Neuronal stem cell (in vitro differentiated cells): Measurements from ENCODE around the gene TNK1.

Source experiments
- DNase-seq: peaks from one replicate; pipeline ENCODE4 v3.0.0-alpha.2; 2013; ENCODE audit warnings: low spot score
- H2AFZ ChIP-seq: one replicate; pipeline ENCODE4 v1.6.1; 2013; ENCODE audit warnings: mild to moderate bottlenecking, low read length, inconsistent platforms
- H2AK5ac ChIP-seq: 2 replicates; pipeline ENCODE4 v1.6.1; 2013; ENCODE audit warnings: low read depth, mild to moderate bottlenecking, inconsistent platforms, low read length, moderate library complexity, mixed read lengths
- H2BK120ac ChIP-seq: 2 replicates; pipeline ENCODE4 v1.6.1; 2013; ENCODE audit warnings: low read depth, mild to moderate bottlenecking, inconsistent platforms, low read length, moderate library complexity, mixed read lengths
- H2BK12ac ChIP-seq: one replicate; pipeline ENCODE4 v1.6.1; 2013; ENCODE audit warnings: low read length, inconsistent platforms
- H2BK15ac ChIP-seq: 2 replicates; pipeline ENCODE4 v1.6.1; 2013; ENCODE audit warnings: mild to moderate bottlenecking, low read length, inconsistent platforms, mixed read lengths
- H2BK5ac ChIP-seq: one replicate; pipeline ENCODE4 v1.6.1; 2013; ENCODE audit warnings: inconsistent platforms, mild to moderate bottlenecking, low read length, moderate library complexity
- H3K14ac ChIP-seq: one replicate; pipeline ENCODE4 v1.6.1; 2013; ENCODE audit warnings: low read length, inconsistent platforms
- H3K18ac ChIP-seq: 2 replicates; pipeline ENCODE4 v1.6.1; 2013; ENCODE audit warnings: low read length, inconsistent platforms
- H3K23ac ChIP-seq: 2 replicates; pipeline ENCODE4 v1.6.1; 2013; ENCODE audit warnings: low read depth, mild to moderate bottlenecking, mixed read lengths, low read length, inconsistent platforms; ENCODE audit not compliant: poor library complexity
- H3K27ac ChIP-seq: replicated peaks from 3 replicates; pipeline ENCODE4 v1.5.1; 2013; ENCODE audit warnings: low read length, inconsistent platforms
- H3K27me3 ChIP-seq, 3 experiments: 2 replicates each; pipeline ENCODE4 v1.6.1; 2013; ENCODE audit warnings: low read length in 3 of 3, mild to moderate bottlenecking in 2 of 3, inconsistent platforms in 1 of 3, low read depth in 1 of 3, mixed read lengths in 1 of 3, moderate library complexity in 1 of 3; ENCODE audit not compliant: control insufficient read depth in 3 of 3, insufficient read depth in 3 of 3
- H3K36me3 ChIP-seq, 2 donors: replicated peaks in 1 of 2; 2 replicates each; pipeline ENCODE4 v1.6.1; 2013; ENCODE audit warnings: low read length in 2 of 2; ENCODE audit not compliant: control insufficient read depth in 2 of 2, insufficient read depth in 2 of 2
- H3K4ac ChIP-seq: 2 replicates; pipeline ENCODE4 v1.6.1; 2013; ENCODE audit warnings: inconsistent platforms, mild to moderate bottlenecking, low read length, moderate library complexity
- H3K4me1 ChIP-seq, 2 donors: 1 replicate in 1 of 2; 2 replicates in 1 of 2; pipeline ENCODE4 v1.6.1; 2013; ENCODE audit warnings: low read length in 2 of 2, low read depth in 1 of 2; ENCODE audit not compliant: control insufficient read depth in 2 of 2, insufficient read depth in 1 of 2
- H3K4me2 ChIP-seq: one replicate; pipeline ENCODE4 v1.6.1; 2013; ENCODE audit warnings: mild to moderate bottlenecking, low read length, inconsistent platforms; ENCODE audit not compliant: insufficient read depth, poor library complexity, severe bottlenecking
- H3K4me3 ChIP-seq, 2 donors: 2 replicates each; pipeline ENCODE4 v1.5.1; 2013; ENCODE audit warnings: low read length in 2 of 2, mild to moderate bottlenecking in 2 of 2, inconsistent platforms in 1 of 2, moderate library complexity in 1 of 2
- H3K79me1 ChIP-seq: one replicate; pipeline ENCODE4 v1.6.1; 2013; ENCODE audit warnings: low read depth, mild to moderate bottlenecking, inconsistent platforms, low read length, moderate library complexity
- H3K9ac ChIP-seq: one replicate; pipeline ENCODE4 v1.6.1; 2013; ENCODE audit warnings: mild to moderate bottlenecking, low read depth, low read length, inconsistent platforms; ENCODE audit not compliant: poor library complexity
- H3K9me3 ChIP-seq, 2 donors: replicated peaks in 1 of 2; 2 replicates each; pipeline versions ENCODE3 to v1.6.1; 2013; ENCODE audit warnings: low read length in 2 of 2, mild to moderate bottlenecking in 2 of 2, inconsistent platforms in 1 of 2, low read depth in 1 of 2, mixed read lengths in 1 of 2, moderate library complexity in 1 of 2; ENCODE audit not compliant: control insufficient read depth in 2 of 2, insufficient read depth in 1 of 2
- H4K8ac ChIP-seq: one replicate; pipeline ENCODE4 v1.6.1; 2013; ENCODE audit warnings: low read depth, mild to moderate bottlenecking, inconsistent platforms, low read length, moderate library complexity
- H4K91ac ChIP-seq: one replicate; pipeline ENCODE4 v1.6.1; 2013; ENCODE audit warnings: low read length, low read depth, mild to moderate bottlenecking, inconsistent platforms; ENCODE audit not compliant: poor library complexity
- WGBS, 2 donors: extraction: QIAGEN DNeasy Blood & Tissue Kit; methylation state at CpG; one replicate each; pipeline ENCODE4 v1.1.7; 2013; ENCODE audit warnings: missing lambda C conversion rate in 2 of 2, mixed read lengths in 1 of 2; ENCODE audit not compliant: insufficient read length in 2 of 2, insufficient replicate concordance in 1 of 2; ENCODE audit errors: extremely low coverage in 2 of 2; 5-methylcytosine and 5-hydroxymethylcytosine counted together

TNK1 gene

DNA sequence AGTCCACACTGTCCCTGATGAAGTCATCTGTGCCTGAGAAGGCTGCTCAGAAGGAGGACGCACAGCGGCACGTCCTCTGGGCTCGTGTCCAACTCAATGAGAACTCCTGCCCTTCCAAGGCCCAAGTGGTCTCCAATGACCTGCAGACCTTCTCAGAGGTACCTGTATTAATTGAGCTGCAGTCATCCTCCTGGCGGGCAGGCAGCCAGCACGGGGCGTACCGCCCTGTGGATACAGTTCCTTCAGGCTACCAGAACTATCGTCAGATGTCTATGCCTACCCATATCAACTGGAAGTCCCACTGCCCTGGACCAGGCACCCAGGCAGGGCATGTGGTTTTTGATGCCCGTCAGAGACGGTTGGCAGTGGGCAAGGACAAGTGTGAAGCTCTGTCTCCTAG, 51.4 kb downstream of the TNK1 start:
- Histone ChIP-seq H2BK15ac (peak overlapping the region; percentile 62), H2BK12ac (no peak overlapping the region)

GRCh38 chr17:7435676-7436555, 55.0 kb downstream of the TNK1 start:
- peak overlapping the region; percentile 45 to 59 for H3K4me3 ChIP-seq
- no peaks in the 10 kb centered on the region for H3K79me1 ChIP-seq
- H3K9ac ChIP-seq = no peak overlapping the region
- peak overlapping the region; percentile 14 for H2AK5ac ChIP-seq
- H4K8ac ChIP-seq = no peak overlapping the region
- H3K4me1 ChIP-seq = peaks cover 23 to 24% of the 10 kb centered on the region in 2 donors
- DNase-seq = peak; percentile 31
- H2BK12ac ChIP-seq = no peak overlapping the region
- H2BK15ac ChIP-seq = peak overlapping the region; percentile 5
- H2BK120ac ChIP-seq = no peak overlapping the region
- H4K91ac ChIP-seq = no peak overlapping the region
- no peak overlapping the region for H3K23ac ChIP-seq
- H3K9me3 ChIP-seq = peaks cover 0 to 4% of the 10 kb centered on the region in 2 donors
- no peak overlapping the region for H2BK5ac ChIP-seq
- peaks cover 29 to 45% (median 38%) of the 10 kb centered on the region in 3 experiments for H3K27me3 ChIP-seq
- WGBS, 2 donors = no CpG with 5 or more reads among the region's 49 CpGs
- H2AFZ ChIP-seq = peak overlapping the region; percentile 96
- no peak overlapping the region for H3K4ac ChIP-seq
- H3K27ac ChIP-seq = no peak overlapping the region
- no peaks in the 10 kb centered on the region for H3K36me3 ChIP-seq
- H3K4me2 ChIP-seq = peak overlapping the region; percentile 95
- H3K14ac ChIP-seq = peak overlapping the region; percentile 3
- H3K18ac ChIP-seq = peak overlapping the region; percentile 38

More for the DNA sequence above, 51.4 kb downstream of the TNK1 start:
- Histone ChIP-seq H3K18ac (no peak overlapping the region), H2AFZ (no peak overlapping the region), H3K27ac (no peak overlapping the region), H4K91ac (no peak overlapping the region), H3K27me3 (peaks cover 9 to 19% (median 16%) of the 10 kb centered on the region in 3 experiments), H3K4ac (no peak overlapping the region), H3K9me3 (peaks cover 0 to 4% of the 10 kb centered on the region in 2 donors), H4K8ac (no peak overlapping the region), H3K4me1 (peaks cover 5 to 11% of the 10 kb centered on the region in 2 donors), H2AK5ac (no peak overlapping the region), H3K4me3 (peak overlapping the region in 1 of 2 donors; percentile 3), H2BK120ac (no peak overlapping the region), H3K79me1 (no peaks in the 10 kb centered on the region), H3K36me3 (no peaks in the 10 kb centered on the region), H3K4me2 (no peak overlapping the region), H2BK5ac (no peak overlapping the region), H3K23ac (no peak overlapping the region), H3K14ac (no peak overlapping the region), H3K9ac (no peak overlapping the region)
- no CpG with 5 or more reads among the region's 11 CpGs for WGBS, 2 donors
- DNase-seq = no peak

DNA sequence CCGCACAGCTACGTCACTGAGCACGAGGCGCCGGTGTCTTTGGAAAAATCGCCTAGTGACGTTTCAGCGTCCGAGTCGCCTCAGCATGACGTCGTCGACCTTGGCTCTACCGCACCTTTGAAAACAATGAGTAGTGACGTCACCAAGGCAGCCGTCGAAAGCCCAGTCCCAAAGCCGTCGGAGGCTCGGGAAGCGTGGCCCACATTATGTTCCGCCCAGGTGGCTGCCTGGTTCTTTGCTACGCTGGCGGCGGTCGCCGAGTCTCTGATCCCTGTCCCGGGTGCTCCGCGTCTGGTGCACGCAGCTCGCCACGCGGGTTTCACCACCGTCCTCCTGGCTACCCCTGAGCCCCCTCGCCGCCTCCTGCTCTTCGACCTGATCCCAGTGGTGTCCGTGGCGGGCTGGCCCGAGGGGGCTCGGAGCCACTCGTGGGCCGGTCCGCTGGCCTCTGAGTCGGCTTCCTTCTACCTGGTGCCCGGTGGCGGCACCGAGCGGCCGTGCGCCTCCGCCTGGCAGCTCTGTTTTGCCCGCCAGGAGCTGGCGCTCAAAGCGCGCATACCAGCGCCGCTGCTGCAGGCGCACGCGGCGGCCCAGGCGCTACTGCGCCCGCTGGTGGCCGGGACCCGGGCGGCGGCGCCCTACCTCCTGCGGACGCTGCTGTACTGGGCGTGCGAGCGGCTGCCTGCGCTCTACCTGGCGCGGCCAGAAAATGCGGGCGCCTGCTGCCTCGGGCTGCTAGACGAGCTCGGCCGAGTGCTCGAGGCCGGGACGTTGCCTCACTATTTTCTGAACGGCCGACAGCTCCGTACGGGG, 55.9 kb downstream of the TNK1 start:
- WGBS, 2 donors = no CpG with 5 or more reads among the region's 92 CpGs
- H4K8ac ChIP-seq = no peak overlapping the region
- H3K23ac ChIP-seq = peak overlapping the region; percentile 27
- peak overlapping the region; percentile 94 for H3K18ac ChIP-seq
- H3K27ac ChIP-seq = no peak overlapping the region
- H2BK120ac ChIP-seq = no peak overlapping the region
- H3K4me1 ChIP-seq = peaks cover 25 to 29% of the 10 kb centered on the region in 2 donors
- no peak overlapping the region for H2BK5ac ChIP-seq
- H3K4me2 ChIP-seq = peak overlapping the region; percentile 93
- H3K14ac ChIP-seq = no peak overlapping the region
- H2AFZ ChIP-seq = peak overlapping the region; percentile 96
- H3K79me1 ChIP-seq = no peaks in the 10 kb centered on the region
- peak overlapping the region; percentile 95 for H2BK15ac ChIP-seq
- H3K4ac ChIP-seq = no peak overlapping the region
- peaks cover 29 to 45% (median 38%) of the 10 kb centered on the region in 3 experiments for H3K27me3 ChIP-seq
- H3K9ac ChIP-seq = peak overlapping the region; percentile 80
- peak overlapping the region; percentile 45 to 72 for H3K4me3 ChIP-seq
- peak; percentile 83 for DNase-seq
- no peak overlapping the region for H4K91ac ChIP-seq
- no peak overlapping the region for H2BK12ac ChIP-seq
- H3K9me3 ChIP-seq = peaks cover 0 to 4% of the 10 kb centered on the region in 2 donors
- H2AK5ac ChIP-seq = peak overlapping the region; percentile 70
- H3K36me3 ChIP-seq = no peaks in the 10 kb centered on the region
